Naive thymus-derived CD8-positive, alpha-beta T cell (primary cell): ENCODE data around the gene LUZP2. TPM values are rescaled to one million over a fixed set of nuclear protein-coding genes. Genes with fewer than 3 reads are reported as not detected.

Source experiments
- ATAC-seq, 2 donors: fragments of 150-1000 bp; cut with Tn5 transposase in 1 of 2; sonication (Bioruptor Pico), chemical (Tn5 transposase) in 1 of 2; 1 replicate in 1 of 2; 2 replicates in 1 of 2; pipeline ENCODE4 v1.10.0; 2021; ENCODE audit warnings: mild to moderate bottlenecking in 2 of 2, moderate library complexity in 2 of 2
- POLR2A ChIA-PET: fragments of 350-600 bp; sonication (Branson Sonifier 250); formaldehyde crosslinking; loops from one replicate; lab custom pipeline; 2021; ENCODE audit warnings: antibody characterized with exemption; lab: Charles Lee
- DNase-seq, 10 donors: peaks; one replicate each; pipeline versions ENCODE4 v3.0.0 to v3.0.0-alpha.2; 2020 to 2022
- H3K27ac Mint-ChIP-seq, 10 donors: one replicate each; pipeline ENCODE4 v1.8.0; 2020 to 2022; ENCODE audit warnings: mild to moderate bottlenecking in 10 of 10, mixed read lengths in 10 of 10, moderate library complexity in 4 of 10, inconsistent platforms in 1 of 10
- H3K27me3 Mint-ChIP-seq, 5 donors: one replicate each; pipeline ENCODE4 v1.8.0; 2021 to 2022; ENCODE audit warnings: mixed read lengths in 5 of 5
- H3K36me3 Mint-ChIP-seq, 3 donors: one replicate each; pipeline ENCODE4 v1.8.0; 2020 to 2022; ENCODE audit warnings: mixed read lengths in 3 of 3, mild to moderate bottlenecking in 2 of 3, inconsistent platforms in 1 of 3
- H3K4me1 Mint-ChIP-seq, 4 donors: one replicate each; pipeline ENCODE4 v1.8.0; 2021 to 2022; ENCODE audit warnings: mixed read lengths in 4 of 4
- H3K4me3 Mint-ChIP-seq, 10 donors: one replicate each; pipeline ENCODE4 v1.8.0; 2020 to 2022; ENCODE audit warnings: mild to moderate bottlenecking in 10 of 10, mixed read lengths in 10 of 10, moderate library complexity in 6 of 10, inconsistent platforms in 1 of 10
- H3K9me3 Mint-ChIP-seq, 9 donors: one replicate each; pipeline ENCODE4 v1.8.0; 2020 to 2022; ENCODE audit warnings: mixed read lengths in 9 of 9, mild to moderate bottlenecking in 3 of 9, inconsistent platforms in 1 of 9, moderate library complexity in 1 of 9
- polyA plus RNA-seq, 3 donors: library from polyadenylated mRNA; unstranded; fragments of 300-500 nt; fragmentation: Illumina TruSeq; gene quantifications; one replicate each; pipeline ENCODE4 v1.2.3, GENCODE V29; 2021
- total RNA-seq, 8 experiments: library from RNA in 2 of 8; stranded (reverse) in 2 of 8; gene quantifications; one replicate each; pipeline ENCODE4 v1.2.3 and lab custom pipeline; 2021 to 2026

The LUZP2 gene
- total and polyA plus RNA-seq, 5 experiments from 2014 or later: not detected

DNA sequence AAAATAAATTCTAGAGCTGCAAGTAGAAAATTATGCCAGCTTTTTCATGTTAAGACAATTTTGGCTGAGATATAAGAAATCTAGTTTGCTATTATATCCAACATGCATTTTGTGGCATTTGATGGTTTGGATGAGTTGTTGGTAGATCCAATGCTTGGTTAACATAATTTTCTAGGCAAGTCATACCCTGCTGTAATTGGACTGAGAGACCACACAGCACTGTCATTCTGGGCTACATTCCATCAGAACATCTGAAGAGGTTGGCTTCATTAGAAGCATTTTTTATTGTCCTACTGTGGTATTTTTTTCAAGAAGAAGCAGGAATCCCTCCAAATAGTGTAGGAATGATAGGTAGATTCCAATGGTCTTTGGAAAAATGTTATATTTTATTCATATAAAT lies 561.0 kb downstream of the LUZP2 start:
- no peaks in the 10 kb centered on the region for H3K27me3 Mint-ChIP-seq
- no peaks in the 10 kb centered on the region for H3K36me3 Mint-ChIP-seq

DNA sequence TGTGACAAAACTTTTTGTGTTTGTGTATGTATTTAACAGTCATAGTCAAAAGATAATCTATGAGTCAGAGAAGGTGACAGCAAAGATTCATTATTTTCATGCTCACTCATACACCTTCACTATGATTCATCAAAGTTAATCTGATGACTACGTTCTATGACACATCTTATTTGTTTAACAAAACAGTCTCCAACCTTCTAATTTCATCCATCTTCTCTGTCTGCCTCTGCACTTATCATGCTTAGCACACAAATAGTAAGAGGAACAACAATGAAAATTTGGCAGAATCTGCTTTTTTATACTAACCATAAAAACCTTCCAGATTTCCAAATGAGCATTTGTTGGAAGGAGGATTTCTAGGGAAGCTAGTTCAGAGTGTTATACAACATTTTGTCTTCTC lies 568.9 kb downstream of the LUZP2 start:
- POLR2A ChIA-PET: no interaction called here
- DNase-seq (no peak), ATAC-seq (no peak)
- no peaks in the 10 kb centered on the region for H3K36me3 Mint-ChIP-seq
- H3K9me3 Mint-ChIP-seq: peaks cover 0 to 31% (median 9%) of the 10 kb centered on the region in 9 donors
- no peak overlapping the region for H3K4me3 Mint-ChIP-seq
- H3K27me3 Mint-ChIP-seq: no peaks in the 10 kb centered on the region
- H3K4me1 Mint-ChIP-seq: no peaks in the 10 kb centered on the region
- H3K27ac Mint-ChIP-seq: no peak overlapping the region

More for the DNA sequence above, 561.0 kb downstream of the LUZP2 start:
- DNase-seq: no peak
- no peak for ATAC-seq
- POLR2A ChIA-PET: no interaction called here
- Mint-ChIP-seq H3K9me3 (peaks cover 0 to 30% (median 6%) of the 10 kb centered on the region in 9 donors), H3K27ac (no peak overlapping the region), H3K4me3 (no peak overlapping the region), H3K4me1 (no peaks in the 10 kb centered on the region)

- POLR2A ChIA-PET: no interaction called here
- H3K4me3 Mint-ChIP-seq: no peak overlapping the region
- H3K27ac Mint-ChIP-seq: no peak overlapping the region
- no peaks in the 10 kb centered on the region for H3K4me1 Mint-ChIP-seq
- peaks cover 3 to 31% (median 6%) of the 10 kb centered on the region in 9 donors for H3K9me3 Mint-ChIP-seq
- DNase-seq (no peak), ATAC-seq (no peak)
- H3K27me3 Mint-ChIP-seq: no peaks in the 10 kb centered on the region
- H3K36me3 Mint-ChIP-seq: no peaks in the 10 kb centered on the region
Measured at GRCh38 chr11:25066706-25067105, 569.9 kb downstream of the LUZP2 start.

DNA sequence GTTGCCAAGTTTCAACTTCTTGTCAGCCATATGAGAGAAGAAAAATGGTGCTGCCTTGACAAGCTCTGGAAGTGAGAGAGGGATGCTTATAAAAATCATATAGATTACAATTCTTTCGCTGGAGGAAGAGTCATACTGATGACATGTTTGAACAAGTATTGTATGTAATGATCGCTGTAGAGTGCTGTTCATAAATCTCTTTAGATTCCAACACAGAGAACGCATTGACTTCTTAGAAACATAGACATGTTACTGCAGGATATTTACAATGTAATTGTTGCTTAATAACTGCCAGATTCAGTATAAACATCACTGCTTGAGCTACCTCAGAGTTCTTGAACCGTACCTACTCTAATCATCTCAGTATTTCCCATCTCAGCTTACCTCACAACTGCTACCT lies 571.6 kb downstream of the LUZP2 start:
- ATAC-seq (no peak), DNase-seq (no peak)
- Mint-ChIP-seq H3K27ac (no peak overlapping the region), H3K27me3 (no peaks in the 10 kb centered on the region), H3K9me3 (peaks cover 0 to 29% (median 5%) of the 10 kb centered on the region in 9 donors), H3K4me3 (no peak overlapping the region), H3K4me1 (no peaks in the 10 kb centered on the region), H3K36me3 (no peaks in the 10 kb centered on the region)
- POLR2A ChIA-PET: no interaction called here

DNA sequence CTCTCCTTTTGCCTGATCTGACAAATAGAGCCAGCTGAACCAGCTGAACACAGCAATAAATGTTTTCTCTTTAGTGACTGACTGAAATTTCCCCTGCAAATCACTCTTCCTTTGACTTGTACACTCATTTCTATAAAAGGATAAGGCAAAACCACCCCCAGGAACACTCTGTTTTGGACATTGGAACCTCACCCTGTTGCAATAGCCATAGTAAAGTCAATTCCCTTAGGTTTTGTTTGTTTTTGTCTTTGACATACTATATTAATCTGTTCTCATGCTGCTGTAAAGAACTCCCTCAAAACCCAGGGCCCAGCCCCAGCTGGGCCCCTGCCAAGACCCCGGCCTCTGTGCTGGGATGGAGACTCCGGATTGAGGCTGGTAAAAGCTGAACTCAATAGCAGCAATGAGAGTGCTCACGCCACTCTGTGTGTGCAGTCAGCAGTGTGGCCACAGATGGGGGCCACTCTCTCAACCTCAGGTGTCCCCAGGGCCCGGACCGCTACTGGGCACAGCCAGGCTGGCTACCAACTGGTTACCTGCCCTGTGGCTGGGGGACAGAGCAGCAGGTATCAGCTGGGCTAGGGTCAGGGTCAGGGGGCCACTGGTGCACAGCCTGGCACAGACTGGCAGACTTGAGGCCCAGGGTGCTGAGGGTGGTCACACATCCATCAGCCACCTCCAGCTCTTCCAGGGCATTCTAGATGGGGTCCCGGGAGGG lies 597.4 kb downstream of the LUZP2 start:
- Mint-ChIP-seq H3K4me1 (no peaks in the 10 kb centered on the region), H3K27ac (no peak overlapping the region), H3K36me3 (no peaks in the 10 kb centered on the region), H3K4me3 (no peak overlapping the region), H3K9me3 (peaks cover 0 to 17% (median 2%) of the 10 kb centered on the region in 9 donors), H3K27me3 (no peaks in the 10 kb centered on the region)
- ATAC-seq (no peak), DNase-seq (no peak)
- POLR2A ChIA-PET: no interaction called here

- Mint-ChIP-seq H3K36me3 (no peaks in the 10 kb centered on the region), H3K9me3 (peaks cover 2 to 17% (median 6%) of the 10 kb centered on the region in 9 donors), H3K4me3 (no peak overlapping the region), H3K27me3 (no peaks in the 10 kb centered on the region), H3K4me1 (no peaks in the 10 kb centered on the region), H3K27ac (no peak overlapping the region)
- DNase-seq (no peak), ATAC-seq (no peak)
- POLR2A ChIA-PET: interaction anchor here (0.5 kb wide), 1 partner anchor 14 kb away, joined by 6 read pairs; no protein-coding TSS in a partner anchor
Measured at GRCh38 chr11:25119416-25119815, 622.6 kb downstream of the LUZP2 start.
